HG03571 (cell line): ENCODE data around the gene DPYSL3.
A peak's percentile ranks its signal among the peaks of the same experiment; 100 is the strongest.

ENCODE experiments used
- ATAC-seq: cut with Tn5 transposase; IDR thresholded peaks from one replicate; pipeline ENCODE4 v1.9.1; 2021; ENCODE audit not compliant: unreplicated experiment

Gene DPYSL3

GRCh38 chr5:147515269-147515668 is 5.4 kb upstream of the DPYSL3 start:
- ATAC-seq = no peak

- no peak for ATAC-seq
Observed at GRCh38 chr5:147512659-147513379, 3.0 kb upstream of the DPYSL3 start.

GRCh38 chr5:147510885-147511284 is 1.0 kb upstream of the DPYSL3 start:
- no peak for ATAC-seq

DNA sequence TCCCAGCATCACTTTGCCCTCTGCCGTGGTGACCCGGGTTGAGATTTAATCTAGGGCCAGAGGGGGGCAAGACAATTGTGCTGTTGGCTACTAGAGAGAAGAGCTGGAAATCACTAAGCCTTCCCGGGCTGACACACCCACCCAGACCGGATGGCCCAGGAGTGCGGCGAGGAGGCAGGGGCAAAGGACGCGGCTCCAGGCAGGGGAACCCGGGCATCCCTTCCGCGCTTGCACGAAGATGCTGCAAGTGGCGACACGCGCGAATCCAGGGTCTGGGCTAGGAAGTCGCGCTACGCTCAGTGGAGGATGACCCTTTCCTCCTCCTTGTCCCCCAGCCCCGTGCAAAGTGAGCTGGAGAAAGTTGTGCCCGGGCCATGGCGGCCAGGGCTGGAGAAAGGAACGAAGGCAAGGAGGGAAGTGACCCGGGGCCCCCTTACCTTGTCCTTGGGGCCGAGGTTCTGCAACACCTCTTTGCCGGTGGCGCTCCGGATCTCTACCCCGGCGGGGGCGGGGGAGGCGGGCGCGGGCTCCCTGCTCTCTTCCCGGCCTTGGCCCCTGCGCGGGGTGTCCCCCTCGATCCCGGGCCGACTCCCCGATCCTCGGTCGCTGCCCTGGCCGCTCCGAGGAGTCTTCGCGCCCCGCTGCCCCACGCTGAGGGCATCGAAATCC is 693 bp downstream of the DPYSL3 start:
- ATAC-seq = no peak

- ATAC-seq = no peak
Observed at GRCh38 chr5:147508711-147509040, 1.2 kb downstream of the DPYSL3 start.

DNA sequence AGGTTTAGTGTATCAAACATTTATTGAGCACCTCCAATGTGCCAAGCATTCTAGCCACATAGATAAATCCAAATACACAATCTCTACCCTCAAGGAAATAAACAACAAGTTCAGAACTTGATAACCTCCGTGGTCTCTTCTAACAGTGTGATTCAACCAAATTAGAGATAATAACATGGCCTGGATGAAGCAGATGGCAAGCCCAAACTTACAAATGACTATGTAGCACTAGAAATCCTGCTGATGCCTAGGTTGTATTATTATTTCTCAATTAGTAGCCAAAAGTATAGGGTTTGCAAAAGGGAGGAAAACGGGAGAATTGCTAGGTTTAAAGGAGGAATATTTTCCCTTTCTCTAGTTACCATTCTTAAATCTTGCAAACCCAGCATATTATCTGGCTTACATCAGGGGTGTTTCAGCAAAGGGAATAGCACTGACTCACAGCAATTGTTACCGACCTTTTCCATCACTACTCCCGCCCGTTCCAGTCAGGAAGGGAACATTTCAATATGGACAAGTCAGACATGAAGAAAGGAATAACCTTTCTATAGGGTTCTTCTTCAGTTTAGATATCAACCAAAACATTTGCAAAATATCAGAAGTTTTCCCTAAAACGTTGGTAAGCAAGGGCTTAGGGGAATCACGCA is 2.3 kb downstream of the DPYSL3 start:
- ATAC-seq = no peak

GRCh38 chr5:147504535-147504934 is 5.3 kb downstream of the DPYSL3 start:
- ATAC-seq = no peak

- no peak for ATAC-seq
Observed at GRCh38 chr5:147504011-147504410, 5.9 kb downstream of the DPYSL3 start.

- ATAC-seq = no peak
Observed at GRCh38 chr5:147490989-147491388, 18.9 kb downstream of the DPYSL3 start.

- ATAC-seq = no peak
Observed at GRCh38 chr5:147487031-147487750, 22.7 kb downstream of the DPYSL3 start.

DNA sequence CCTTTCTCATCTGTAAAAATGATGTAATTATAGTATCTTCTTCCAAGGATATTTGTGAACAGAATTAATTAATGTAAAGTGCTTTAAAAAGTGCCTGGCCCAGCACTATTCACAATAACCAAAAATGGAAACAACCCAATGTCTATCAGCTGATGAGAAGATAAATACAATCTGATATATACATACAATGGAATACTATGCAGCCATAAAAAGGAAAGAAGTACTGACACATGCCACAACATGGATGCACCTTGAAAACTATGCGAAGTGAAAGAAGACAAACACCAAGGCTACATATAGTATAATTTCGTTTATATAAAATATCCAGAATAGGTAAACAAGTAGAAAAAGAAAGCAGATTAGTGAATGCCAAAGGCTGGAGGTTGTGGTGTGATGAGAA is 24.1 kb downstream of the DPYSL3 start:
- no peak for ATAC-seq

DNA sequence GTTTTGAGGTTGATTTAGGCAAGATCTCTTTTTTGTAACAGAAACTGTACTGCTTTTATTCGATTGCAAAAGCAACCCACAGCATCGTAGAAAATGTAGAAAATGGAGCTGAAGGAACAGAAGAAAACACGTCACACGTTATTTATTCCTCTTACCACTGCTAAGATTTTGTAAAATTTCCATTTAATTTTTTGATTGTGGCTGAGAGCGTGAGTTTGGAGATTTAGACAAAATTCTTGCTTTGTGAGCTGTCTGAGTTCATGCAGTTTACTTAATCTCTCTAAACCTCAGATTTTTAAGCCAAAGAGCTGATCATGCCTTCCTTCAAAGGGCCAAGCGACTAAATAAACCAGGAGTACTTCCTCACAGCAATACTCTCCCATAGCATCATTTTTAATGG is 24.8 kb downstream of the DPYSL3 start:
- ATAC-seq = no peak

DNA sequence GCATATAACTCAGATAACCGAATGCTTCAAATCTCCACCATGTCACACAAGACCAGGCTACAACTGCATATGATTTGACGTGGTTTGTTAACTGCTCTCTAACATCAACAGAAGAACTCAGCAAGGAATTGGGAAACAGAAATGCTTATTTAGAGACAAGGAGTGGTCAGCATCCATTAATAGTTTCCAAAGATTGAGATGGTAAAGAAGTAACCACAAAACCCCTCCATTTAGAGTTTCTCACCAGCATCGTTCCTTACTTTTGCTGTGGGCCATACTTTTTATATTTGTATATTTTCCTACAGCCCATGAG is 25.2 kb downstream of the DPYSL3 start:
- ATAC-seq = no peak

DNA sequence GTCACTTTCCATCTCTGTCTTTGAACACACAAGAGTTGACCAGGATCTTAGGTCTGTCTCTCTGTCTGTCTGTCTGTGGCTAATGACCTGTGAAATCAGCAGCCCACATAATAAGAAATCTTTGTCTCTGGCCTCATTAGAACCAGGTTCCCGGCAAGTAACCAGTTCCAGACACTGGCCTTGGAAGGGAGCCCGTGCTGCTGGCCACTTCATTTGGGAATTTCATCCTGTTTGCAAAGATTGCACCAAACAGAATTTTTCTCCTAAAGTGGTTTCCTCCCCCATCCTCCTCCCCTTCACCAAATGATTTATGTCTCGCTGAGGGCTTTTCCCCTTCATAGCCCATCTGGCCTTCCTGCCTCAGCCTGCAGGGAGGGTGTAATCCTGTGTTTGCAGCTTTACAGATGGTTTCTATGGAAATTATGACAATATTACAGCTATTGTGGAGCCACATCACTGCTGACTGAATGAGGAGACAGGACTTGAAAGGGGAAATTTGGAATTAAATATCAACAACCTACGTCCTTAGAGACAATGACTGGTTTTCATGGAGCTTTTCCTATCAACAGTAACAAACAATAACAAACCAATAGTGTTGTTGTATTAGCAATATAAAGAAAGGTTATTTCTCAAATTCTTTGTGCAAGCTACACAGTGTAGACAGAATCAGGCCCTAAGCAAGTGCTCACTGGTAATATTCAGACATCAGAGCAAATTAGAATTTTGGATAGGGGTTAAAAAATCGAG is 25.7 kb downstream of the DPYSL3 start:
- no peak for ATAC-seq

DNA sequence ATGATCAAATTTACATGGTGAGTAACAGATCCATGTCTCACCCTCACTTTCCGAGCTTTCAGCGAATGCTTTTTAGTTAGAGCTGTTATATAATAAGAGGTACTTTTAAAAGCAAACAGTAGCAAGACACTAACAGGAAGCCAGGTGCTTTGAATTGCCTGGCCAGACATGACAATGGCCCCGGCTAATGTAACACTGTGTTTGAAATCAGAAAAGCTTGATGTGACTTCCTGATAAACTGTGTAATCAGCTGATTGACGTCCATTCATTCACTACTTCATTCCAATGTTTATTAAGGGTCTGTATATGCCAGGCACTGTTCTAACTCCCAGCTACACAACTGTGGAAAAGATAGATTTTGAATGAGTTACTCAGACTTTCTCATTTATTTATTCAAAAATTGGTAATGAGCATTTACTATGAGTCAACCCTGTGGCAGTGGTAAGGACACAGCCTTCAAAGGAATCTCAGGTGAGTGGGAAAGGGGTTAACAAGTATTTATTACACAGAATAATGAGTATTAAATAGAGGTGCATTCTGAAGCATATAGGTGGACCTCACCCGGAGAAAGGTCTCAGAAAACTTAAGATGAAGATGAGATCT is 26.6 kb downstream of the DPYSL3 start:
- no peak for ATAC-seq

GRCh38 chr5:147482706-147483180 is 27.1 kb downstream of the DPYSL3 start:
- ATAC-seq = no peak

DNA sequence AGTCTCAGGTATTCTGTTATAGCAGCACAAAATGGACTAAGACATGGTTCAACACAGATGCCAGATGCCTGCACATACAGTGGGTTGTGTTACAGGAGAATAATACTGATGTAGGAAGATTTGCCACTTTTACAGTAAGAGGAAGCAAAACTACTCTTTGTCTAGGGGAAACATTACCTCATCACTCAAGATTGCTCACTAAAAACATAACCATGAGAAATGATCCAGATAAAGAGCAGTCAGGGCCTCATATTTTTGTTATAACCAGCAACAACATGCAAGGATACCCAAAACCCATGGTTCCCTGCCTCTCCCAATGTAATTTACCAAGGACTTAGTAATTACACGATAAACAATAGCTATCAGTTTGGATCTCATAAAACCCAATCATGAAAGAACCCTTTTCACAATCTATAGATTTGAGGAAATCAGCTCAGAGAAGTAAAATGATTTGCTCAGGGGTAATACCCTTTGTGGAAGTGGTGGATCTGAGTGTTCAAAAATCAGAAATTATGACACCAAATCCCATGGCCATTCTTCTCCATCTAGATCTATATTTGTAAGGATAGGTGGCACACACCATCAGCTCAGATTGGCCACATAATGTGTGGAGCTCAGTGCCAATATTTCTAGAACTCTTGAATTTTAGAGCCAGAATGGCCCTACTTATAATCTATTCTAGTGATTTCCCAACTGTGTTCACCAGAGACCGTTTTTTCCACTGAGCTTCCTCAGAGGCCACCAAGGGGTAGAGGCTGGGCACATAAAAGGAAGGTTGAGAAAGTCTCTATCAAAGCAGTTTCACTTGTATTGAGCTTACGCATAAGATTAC is 27.8 kb downstream of the DPYSL3 start:
- ATAC-seq = peak; percentile 64

DNA sequence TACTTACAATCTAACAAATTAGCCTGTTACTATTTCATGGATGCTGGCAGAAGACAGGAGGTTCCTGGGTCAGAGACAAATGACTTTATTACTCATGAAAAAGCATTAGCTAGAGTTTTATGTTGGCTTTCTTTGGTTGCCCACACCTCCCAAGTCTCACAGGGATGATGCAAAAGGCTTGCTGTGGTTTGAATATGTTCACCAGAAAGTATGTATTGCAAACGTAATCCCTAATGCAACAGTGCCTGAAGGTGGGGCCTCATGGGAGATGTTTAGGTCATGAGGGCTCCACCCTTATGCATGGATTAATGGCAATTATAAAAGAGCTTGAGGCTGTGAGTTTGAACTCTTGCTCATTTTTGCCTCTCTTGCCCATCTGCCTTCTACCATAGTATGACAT is 28.5 kb downstream of the DPYSL3 start:
- no peak for ATAC-seq

GRCh38 chr5:147479949-147480348 is 29.9 kb downstream of the DPYSL3 start:
- ATAC-seq = no peak

DNA sequence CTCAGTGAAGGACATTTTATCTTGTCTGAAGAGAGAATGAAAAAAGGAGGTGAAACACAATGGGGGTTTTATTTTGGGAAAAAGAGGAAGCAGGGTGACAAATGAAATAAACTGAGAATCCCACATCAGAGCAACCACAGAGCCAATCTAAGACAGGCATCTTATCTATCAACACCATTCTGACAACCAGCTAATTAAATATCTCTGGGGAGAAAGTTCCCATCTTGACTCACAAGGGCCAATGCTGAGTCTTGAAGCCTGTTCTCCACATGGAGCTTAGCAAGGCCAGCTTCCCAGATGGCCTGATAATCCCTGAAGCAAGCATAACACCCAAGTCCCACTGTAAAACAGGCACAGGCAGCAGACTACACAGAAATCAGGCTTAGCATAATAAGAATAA is 30.4 kb downstream of the DPYSL3 start:
- ATAC-seq = no peak
